Smooth muscle cell of the brain vasculature (primary cell): ENCODE data around the gene CFDP1.
"Not testable (repeated sequence)": the region's sequence is repeated elsewhere in the genome, so short reads cannot be mapped to it uniquely, and the experiment has no call there.

Experiments
- DNase-seq: peaks from one replicate; pipeline ENCODE4 v3.0.0-alpha.2; 2012; ENCODE audit warnings: low read depth, low spot score

The CFDP1 gene

DNA sequence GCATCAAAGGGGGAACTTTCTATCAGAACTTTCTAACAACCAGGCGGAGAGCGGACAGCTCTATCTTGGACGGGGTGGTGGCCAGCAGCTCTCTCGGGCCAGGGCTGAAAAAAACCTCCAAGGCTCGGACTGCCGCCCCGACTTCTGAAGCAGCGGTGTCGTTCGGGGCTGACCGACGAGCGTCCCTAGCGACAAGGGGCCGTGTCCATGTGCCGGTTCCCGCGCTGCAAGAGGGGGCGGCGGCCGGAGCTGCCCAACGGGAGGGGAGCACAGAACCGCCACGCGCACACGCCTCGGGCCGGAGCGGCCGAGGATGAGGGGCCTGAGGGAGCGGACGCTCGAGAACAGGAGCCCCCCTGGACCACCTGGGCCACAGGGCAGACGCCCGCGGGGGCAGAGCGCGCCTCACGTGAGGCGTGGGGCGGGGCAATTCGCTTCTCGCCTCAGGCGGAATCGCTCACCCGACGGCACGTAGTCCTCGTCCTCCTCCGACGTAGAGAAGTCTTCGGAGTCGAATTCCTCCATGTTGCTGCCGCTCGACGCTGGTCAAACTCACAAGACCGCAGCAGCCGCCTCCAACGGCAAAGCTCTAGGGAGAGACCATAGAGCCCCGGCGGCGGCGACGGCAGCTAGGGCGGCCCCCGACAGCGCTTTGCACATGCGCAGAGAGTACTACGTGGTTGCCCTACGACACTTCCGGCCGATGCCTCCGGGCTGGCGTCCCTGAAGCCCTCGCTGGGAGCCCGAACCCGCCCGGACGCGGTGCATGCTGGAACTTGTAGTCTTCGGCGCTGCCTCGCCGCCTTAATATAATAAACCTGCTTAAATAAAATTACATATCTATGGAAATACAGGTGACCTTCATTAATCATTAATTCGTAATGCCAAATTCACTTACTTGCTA is at the start of gene CFDP1:
Gene CFDP1 (minus strand): TSS at position 676 of the 904 bp plus-strand sequence. CDS start 151 bp downstream, at position 525.
- peak; percentile 89 for DNase-seq

DNA sequence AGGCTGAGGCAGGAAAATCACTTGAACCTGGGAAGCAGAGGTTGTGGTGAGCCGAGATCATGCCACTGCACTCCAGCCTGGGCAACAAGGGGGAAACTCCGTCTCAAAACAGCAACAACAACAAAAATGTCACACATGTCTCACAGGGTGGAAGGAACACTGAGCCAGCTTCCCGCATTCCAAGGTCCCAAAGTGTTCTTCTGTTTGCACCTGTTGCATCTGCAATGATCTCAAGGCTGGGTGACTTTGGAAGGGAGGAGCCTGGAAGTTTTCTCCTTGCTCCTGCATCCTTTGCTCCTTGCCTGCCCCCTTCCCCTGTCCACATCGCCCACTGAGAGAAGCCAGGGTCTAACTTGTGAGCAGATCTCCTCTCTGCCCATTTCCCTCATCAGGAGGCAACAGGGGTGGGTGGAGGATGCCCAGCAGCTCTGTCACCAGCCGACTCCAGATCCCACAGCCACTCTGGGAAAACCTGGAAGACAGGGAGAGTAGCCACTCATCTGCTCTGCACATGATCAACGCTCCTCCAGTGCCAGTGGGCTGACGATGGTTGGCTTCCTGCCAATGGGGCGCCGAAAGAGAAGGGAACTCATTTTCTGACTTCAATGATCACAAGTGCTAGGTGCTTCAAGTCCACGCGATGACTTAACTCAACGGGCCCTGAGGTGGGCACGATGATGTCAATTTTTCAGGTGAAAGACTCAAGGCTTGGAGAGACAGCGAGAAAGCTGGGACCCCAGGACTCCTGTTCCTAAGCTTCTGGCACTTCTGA is 49.3 kb upstream of the CFDP1 start:
- DNase-seq, result no peak

DNA sequence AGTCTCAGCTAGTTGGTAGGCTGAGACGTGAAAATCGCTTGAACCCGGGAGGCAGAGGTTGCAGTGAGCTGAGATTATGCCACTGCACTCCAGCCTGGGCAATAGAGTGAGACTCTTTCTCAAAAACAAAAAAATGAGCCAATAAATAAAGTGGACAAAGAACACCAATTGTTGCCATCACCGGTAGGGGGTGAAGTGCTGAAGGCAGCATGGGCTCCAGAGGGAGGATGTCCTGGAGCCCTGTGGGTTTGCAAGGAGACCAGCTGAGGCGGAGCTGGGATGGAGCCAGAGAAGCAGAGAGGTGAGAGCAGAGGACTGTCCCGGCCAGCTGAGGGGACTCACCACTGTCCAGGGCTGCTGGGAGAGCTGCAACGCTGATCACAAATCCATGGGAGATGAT is 48.2 kb upstream of the CFDP1 start:
- no peak for DNase-seq

DNA sequence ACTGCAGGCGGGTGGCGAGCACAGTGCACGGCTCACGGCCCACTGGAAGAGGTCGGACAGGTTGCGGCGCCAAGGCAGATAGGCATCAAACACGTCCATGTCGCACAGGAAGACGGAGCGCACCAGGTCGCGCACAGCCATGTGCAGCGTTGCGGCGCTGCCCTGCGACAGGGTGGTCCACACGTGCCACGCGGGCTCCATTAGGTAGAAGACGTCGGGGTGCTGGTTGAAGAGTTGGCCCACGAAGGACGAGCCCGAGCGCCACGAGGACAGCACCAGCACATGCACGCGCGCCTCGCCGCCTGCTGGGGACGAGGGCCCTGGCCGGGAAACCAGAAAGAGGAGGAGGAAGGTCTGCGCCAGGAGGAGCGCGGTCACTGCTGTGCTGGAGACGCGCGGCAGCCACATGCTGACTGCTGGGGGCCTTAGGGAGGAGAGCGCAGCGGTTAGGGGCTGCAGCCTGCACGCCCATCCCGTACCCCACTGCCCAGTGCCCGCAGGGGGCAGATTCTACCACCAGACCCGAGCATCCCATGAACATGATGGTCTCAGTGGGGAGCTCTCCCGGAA is 46.2 kb upstream of the CFDP1 start:
- DNase-seq, result no peak

DNA sequence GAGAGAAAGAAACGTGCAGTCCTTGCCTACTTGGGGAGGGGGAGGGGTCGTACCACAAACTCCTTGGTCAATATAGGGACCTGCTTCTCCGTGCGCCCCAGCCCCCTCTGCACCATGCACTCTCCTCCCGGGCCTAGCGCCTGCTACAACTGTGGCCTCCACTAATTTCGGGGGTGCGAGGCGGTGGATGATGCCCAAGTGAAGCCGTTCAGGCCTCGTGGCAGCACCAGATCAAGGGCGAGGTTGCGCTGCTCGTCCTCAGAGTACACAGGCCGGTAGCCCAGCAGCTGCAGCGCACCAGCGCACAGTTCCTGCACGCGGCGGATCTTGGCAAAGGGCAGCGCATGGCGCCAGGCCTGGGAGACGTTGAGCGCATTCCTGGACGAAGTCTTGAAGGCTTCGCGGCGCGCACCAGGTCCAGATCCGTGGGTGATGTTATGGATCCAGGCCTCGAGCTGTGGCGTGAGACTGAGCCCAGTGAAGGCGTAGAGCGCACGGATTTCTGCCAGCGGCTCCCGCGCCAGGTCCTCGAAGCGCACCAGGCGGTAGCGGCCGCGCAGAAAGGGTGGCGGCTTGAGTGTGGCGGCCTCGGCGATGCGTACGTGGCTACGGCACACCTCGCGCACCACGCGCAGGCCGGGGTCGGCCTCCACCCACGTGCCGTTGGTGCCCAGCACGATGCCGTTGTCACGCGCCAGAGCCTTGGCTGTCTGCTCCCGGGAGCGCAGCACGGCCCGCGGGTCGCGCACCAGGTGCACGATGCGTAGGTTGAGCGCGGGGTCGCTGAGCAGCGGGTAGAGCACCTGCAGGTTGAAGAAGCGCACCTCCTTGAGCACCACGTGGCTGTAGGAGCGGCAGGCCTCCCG is 45.4 kb upstream of the CFDP1 start:
- no peak for DNase-seq

DNA sequence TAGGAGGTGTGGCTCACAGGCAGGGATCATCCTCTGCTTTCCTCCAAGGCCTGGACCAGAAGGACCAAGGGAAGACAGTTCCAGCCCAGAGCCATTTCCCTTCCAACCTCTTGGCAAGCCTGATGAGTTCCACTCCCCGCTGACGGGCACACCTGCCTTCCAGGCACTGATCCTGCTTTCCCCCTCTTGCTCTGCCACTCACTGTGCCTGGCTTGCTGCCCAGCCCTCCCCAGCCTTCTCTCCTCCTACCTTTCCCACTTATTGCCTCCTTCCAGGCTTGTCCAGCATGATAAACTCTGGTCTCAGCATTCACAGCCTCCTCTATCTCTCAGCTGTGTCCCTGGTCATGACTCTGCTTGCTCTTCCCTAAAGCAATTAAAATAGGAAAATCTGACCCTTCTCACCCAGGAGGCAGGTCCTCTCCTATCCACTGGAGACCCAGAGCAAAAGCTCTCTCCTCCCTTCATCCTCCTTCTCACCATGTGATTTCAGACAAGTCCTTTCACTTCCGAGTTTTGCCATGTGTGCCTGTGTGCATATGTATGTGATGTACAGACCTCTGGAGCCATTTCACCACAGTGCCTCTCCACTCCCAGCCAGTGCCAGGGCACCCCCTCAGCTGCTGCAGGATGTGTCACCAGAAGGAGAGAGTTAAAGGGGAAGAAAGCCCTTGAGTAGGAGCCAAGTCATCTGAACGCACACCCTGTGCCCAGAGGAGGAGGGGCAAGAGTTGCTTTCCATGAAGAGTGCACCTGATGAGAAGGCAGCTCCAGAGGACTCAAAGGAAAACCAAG is 44.6 kb upstream of the CFDP1 start:
- no peak for DNase-seq

DNA sequence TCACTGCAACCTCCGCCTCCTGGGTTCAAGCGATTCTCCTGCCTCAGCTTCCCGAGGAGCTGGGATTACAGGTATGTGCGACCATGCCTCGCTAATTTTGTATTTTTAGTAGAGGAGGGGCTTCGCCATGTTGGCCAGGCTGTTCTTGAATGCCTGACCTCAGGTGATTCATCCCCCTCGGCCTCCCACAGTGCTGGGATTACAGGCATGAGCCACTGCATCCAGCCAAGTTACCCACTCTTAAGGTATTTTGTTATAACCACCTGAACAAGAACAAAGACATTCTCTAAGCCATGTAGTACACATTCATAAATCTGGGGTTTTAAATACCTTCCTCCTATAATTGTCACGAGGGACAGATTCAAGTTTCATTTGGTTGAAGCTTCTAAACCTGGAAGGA is 43.5 kb upstream of the CFDP1 start:
- DNase-seq, result no peak

DNA sequence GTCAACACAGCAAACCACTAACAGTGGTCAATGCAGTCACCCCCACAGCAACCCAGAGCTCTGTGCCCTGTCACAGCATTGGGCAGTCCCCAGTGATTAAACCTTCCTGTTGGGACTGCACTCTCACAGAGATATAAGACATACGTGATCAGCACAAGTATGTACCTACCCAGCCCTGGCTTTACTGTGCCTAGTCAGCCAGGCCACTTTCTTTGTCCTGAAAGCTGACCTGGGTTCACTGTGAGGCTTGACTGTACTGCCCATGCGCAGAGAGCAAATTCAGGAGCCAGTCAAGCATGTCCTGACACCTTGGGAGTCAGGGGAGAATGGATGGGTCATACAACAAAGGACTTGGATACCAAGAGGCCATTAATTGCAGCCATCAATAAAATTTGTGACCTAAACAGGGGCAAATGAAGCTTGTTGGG is 42.1 kb upstream of the CFDP1 start:
- DNase-seq, result no peak

DNA sequence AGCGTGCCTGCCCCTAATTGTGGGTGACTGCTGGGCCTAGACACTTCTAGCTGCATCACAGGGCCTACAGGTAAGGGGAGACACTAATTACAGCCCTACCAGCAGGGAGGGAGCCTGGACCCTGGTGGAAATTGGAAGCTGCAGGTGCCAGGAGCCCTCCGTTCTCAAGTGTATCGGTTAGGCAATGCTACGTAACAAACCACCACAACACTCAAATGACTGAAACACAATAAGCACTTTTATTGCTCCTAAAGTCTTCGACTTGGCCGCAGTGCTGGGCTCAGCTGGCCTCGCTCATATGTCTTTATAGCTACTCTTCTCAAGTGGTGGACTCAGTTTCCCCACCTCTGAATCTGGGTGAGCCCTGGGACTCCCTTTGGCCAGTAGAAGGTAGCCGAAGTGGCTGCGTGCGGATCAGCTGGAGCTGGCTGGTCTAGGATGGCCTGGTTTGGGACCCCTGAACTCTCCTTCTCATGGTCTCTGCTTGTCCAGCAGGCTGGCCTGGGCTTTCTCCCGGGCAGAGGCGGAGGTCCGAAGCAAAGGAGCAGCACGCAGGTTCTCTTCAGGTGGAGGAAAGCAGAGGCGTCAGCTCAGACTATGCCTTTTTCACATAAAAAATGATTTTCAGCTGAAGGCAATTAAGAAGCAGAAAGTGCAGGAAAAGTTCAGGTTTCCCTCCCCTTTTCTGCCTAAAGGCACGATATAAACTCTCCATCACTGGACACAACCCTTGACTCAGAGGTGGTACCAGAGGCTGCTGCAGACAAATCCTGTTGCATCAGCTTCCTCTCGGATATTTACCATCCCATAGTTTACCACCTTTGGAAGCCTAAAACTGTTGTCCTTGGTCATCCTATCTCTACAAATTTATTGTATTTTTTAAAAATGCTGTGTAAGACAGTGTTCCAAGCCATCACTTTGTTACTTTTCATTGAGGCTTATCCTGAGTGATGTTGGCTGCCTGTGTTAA is 39.9 kb upstream of the CFDP1 start:
- DNase-seq, result no peak

DNA sequence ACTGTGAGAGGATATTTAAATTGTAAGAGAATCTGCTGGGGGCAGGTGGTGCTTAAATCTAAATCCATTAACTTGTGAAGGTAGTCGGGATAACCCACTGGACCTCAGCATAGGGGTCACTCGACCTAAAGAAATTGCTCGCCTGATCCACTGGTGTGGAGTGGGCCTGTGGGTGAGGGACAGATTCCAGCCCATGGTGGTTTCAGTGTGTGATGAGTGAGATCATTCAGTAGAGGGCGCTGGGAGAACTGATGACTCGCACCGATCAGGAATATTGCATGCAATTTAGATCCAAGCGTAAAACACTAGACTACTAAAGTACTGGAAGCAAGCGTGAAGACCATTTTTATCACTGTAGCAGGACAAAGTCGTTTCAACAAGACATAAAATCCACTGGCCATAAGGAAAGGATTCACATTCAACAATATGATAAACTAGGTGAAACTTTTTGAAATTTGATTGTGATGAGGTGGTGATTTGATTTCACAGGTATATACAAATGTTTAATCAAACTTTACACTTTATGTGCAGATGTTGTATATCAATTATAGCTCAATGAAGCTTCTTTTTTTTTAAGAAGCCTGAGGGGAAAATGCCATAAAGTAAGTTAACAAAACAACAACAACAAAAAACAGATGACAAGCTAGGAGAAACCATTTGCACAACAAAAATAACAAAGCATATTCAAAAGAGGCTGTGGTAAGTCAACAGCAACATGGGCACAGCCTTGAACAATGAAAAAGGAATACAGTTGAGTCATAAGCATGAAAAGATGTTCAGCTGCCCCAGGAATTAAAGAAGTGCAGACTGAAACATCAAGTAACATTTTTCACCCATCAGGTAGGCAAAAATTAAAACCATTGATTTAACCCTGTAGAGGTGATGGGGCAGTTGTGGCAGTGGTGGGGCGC is 38.7 kb upstream of the CFDP1 start:
- DNase-seq, result no peak

DNA sequence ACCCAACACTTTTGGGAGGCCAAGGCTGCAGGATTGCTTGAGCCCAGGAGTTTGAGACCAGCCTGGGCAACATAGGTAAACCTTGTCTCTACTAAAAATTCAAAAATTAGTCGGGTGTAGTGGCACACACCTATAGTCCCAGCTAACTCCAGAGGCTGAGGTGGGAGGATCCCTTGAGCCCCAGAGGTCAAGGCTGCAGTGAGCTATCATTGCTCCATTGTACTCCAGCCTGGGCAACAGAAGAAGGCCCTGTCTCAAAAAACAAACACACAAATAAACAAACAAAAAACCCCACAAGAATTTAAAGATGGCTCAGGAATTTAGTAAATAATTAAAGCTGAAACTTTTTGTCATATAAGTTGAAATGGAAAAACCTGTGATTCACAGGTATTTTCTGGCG is 33.5 kb upstream of the CFDP1 start:
- no peak for DNase-seq

DNA sequence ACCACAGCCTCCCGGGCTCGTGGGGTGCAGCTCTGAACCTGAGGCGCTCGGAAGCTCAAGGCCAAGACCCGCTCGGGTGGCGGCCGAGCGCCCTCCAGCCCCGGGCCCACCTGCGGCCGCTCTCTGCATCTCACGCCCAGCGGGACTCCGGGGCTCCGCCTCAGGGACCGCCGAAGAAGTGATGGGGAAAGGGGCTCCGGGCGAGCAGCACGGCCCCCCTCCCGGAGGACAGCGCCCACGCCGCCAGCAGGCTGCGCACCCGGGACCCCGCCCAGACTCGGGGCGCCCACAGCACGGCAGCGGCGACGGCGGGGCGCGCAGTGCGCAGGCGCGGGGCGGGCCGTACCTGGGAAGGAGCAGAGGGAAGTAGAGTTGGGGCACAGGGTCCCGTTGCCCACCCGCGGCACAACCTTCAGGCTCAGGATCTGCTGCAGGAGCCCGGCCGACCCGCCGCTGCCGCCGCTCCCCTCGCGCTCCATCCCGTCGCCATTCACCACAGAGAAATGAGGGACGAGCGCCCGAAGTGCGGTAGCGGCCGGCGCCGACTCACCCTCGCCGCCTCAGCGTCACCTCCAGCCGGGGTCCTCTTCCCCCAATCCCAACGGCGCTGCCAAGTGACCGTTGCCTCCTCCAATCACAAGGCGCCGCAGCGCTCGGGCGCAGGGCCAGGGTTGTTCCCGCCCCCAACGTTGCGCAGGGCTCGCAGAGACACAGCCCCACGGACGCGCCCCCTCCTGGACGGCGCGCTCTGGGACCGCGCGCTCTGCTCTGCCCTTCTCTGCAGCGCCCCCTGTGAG is 31.0 kb upstream of the CFDP1 start, which contains the start of gene TMEM170A:
Gene TMEM170A (minus strand): TSS at position 568 of the 797 bp plus-strand sequence. CDS start 89 bp downstream, at position 479.
- peak; percentile 98 for DNase-seq

DNA sequence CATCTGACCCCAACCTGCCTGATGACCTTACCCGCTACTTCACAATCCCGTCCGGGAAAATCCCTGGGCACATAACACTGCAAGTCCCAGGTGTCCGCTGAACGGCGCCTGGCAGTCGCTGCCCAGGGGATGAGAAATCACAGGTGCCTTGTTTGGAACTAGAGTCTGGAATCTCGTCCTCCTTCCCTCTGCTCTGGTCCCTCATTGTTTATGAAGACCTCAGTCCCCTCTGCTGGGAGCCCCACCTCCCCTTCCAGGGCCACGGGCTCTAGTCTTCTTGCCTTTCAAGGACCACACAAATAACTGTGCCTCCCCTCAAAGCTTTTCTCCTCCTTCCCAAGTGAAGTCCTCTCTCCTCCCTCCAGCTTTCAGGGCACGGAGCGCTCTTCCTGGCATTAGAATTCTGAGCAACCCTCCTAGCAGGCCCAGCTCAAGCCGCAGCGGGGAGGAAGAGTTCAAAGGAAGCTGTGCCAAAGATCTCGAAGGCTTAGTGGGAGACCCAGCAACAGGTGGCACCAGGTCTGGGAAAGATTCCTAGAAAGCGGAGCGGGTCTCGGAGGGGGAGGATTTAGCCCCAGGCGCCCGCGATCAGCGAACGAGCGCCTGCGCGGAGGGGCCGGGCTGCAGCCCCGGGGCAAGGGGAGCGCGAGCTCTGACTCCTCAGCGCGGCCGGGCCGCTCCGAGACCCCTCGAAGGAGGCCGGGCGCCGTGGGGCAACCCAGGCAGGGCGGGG is 30.3 kb upstream of the CFDP1 start:
- DNase-seq, result not testable (repeated sequence)

DNA sequence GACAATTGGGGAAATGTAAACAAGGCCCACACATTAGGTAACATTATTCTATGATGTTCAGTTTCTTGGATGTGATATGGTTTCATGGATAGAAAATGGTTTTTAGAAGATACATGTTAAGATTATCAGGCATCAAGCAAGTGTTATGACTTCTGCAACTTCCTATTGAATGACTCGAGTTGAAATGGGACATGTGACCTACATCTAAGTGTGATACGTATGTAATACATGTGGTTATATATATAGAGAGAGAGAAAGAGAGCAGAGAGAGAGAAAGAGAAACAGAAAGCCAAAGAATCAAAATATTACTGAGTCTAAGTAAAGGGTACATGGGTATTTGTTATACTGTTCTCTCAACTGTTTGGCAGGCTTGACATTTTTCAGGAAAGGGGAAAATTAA is 29.5 kb upstream of the CFDP1 start:
- DNase-seq, result no peak

DNA sequence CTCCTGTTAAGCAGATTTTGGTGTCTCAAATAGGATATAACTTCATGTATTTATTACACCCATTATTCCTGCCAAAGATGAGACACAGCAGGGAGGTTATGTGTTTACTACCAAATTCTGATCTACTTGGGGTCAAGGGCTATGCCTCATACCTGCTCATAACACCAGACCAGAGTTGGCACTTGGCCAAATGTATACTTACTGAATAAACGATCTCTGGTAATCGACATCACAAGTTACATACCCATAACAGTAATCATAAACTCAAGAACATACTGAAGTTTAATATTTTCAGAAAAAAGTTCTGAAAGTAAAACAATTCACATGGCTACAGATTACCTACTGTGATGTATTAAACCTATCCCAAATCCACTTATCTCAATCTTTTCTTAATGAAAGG is 28.3 kb upstream of the CFDP1 start:
- DNase-seq, result no peak

DNA sequence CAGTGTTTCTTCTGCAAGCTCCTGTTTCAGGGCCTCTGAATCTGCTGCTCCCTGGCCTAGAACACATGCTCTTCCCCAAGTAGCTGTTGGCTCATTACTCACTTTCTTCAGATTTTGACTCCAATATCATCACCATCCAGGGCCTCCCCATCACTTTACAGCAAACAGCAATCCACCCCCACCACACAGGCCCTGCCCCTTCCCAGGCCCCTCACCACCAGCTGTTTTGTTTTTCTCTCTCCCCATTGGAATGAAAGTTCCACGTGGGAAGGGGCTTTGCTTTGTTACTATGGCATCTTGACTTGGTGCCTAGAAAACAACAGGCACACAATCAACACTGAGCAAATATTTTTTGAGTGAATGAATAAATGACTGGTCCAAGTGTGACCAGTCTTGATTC is 27.1 kb upstream of the CFDP1 start:
- no peak for DNase-seq

DNA sequence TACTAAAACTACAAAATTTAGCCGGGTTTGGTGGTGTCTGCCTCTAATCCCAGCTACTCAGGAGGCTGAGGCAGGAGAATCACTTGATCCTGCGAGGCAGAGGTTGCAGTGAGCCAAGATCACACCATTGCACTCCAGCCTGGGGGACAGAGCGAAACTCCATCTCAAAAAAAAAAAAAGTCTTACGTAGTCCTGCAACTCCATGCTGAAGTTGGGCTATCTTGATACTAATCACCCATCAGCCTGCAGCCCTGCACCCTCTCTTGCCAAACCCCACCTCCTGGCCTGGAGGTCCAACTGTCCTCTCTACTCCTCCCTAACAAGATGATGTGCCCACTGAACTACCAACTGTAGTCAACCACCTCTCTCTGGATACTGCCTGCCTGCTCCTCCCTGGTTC is 26.4 kb upstream of the CFDP1 start:
- no peak for DNase-seq
